CD4-positive, alpha-beta T cell treated with Interleukin-6 for 4 hours (primary cell): ENCODE data around the gene MEI4.
"Not testable (repeated sequence)": the region's sequence is repeated elsewhere in the genome, so short reads cannot be mapped to it uniquely, and the experiment has no call there.

Source experiments
- DNase-seq: peaks from one replicate; pipeline ENCODE4 v3.0.0-alpha.2; 2020; ENCODE audit warnings: mixed read lengths

Gene MEI4

GRCh38 chr6:77683515-77683914 lies 30.7 kb downstream of the MEI4 start:
- DNase-seq = no peak

- no peak for DNase-seq
These were observed 34.1 kb downstream of the MEI4 start for GRCh38 chr6:77686931-77687330.

DNA sequence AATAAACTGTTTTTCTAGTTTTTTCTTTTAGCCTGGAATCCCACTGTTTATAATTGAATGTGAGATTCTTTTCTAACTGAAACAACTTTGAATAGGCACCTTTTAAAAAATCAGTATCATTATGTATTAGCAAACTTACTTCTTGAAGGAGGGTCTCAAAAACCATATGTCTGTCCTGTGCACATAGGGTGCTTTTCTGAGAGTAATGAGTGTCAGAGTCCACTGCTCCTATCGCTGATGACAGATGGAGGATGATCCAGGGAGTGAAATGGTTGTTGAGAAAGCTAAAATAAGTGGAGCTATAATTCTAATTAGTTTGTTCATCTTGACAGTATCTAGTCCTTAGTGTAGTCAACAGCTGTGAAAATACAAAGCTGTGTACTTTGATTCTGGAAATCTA lies 35.8 kb downstream of the MEI4 start:
- DNase-seq = no peak

DNA sequence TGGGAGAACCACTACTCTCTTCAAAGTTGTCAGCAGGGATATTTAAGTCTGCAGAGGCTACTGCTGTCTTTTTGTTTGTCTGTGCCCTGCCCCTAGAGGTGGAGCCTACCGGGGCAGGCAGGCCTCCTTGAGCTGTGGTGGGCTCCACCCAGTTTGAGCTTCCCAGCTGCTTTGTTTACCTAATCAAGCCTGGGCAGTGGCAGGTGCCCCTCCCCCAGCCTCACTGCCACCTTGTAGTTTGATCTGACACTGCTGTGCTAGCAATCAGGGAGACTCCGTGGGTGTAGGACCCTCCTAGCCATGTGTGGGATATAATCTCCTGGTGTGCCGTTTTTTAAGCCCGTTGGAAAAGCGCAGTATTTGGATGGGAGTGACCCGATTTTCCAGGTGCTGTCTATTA lies 47.3 kb downstream of the MEI4 start:
- DNase-seq = not testable (repeated sequence)

- no peak for DNase-seq
These were observed 54.8 kb downstream of the MEI4 start for GRCh38 chr6:77707603-77708002.

DNA sequence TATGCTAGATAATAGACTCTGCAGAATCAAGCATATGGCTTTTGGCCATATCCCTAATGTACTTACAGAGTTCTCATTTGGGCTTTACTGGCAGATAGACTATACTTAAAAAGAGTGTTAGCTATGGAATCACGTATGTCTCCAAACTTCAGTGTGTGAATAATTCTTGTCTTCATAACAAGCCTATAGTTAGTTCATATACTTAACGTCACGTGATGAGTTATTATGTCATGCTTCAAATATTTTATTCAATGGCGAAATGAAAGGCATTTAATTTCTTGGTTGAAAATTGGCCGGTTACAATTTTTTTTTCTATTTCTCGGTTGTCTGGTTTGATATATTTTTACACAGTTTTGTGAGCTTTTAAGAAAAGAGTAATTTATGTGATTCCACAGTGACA lies 62.7 kb downstream of the MEI4 start:
- DNase-seq = no peak

DNA sequence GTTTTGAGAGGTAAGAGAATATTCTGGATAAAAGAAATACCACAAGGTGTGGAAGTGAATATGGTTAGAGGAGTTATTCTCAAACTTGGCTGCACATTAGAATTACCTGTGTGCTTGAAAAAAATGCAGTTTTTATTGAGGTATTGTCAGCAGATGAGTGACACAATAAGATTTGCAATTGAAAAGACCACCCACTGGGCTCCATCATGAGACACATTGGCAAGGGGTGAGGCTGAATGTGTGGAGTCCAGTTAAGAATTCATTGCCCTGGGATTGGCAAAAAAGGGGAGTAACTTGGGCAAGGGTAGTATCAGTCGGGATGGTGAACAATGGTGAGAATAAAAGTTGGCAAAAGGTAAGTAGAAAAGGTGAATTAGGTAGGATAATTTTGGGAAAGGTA lies 63.5 kb downstream of the MEI4 start:
- DNase-seq = no peak

- not testable (repeated sequence) for DNase-seq
These were observed 83.2 kb downstream of the MEI4 start for GRCh38 chr6:77736010-77736409.

DNA sequence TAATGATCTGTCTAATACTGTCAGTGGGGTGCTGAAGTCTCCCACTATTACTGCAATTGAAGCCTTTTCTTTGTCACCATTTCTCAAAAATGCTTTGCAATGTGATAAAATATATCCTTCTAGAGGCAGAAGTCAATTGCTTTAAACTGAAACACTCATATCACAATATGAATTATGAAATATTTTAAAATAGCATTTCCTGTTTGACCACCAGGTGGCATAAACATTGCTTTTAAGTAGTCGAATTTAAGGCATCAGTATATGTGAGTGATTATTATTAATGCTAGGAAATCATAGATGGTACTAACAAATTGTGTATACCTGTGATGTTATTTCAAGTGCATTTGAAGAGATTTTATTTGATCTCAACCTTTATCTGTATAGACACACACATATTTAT lies 87.5 kb downstream of the MEI4 start:
- DNase-seq = no peak

GRCh38 chr6:77752156-77752555 lies 99.3 kb downstream of the MEI4 start:
- DNase-seq = not testable (repeated sequence)

DNA sequence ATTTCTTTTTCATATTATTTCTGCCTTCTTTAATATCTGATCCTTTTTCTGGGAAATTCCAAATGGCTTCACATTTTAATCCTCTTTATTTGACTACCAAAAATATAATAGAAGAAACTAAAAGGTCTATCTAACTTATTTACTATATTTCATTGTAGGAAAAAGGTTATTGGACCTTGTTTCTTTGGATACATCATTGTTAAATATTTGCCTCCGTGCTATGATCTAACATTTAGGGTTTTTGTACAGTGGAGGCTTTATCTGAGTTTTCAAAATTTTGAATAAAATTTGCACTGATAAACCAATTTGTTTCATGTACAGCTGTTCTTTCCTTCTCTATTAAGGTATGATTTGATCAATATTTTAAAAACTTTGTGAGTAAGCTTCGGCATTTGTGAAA lies 109.5 kb downstream of the MEI4 start:
- no peak for DNase-seq

DNA sequence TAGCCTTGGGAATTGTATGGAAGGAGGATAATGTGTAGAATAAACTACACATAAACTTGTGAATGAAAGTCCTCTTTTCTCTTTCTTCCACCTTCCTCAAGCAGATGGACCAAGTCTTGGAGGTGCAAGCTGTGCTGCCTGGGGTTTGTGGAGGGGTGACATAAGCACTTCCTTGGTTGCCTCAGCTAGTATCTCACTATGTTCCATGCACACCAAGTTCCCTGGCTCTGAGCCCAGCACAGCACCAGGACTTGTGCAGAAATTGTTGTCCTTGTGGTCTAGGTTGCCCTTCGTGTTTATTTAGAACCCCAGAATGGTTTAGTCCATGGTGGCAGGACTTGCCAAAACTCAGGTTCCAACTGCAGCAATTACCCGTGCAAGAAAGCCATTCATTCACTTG lies 110.3 kb downstream of the MEI4 start:
- DNase-seq = no peak

DNA sequence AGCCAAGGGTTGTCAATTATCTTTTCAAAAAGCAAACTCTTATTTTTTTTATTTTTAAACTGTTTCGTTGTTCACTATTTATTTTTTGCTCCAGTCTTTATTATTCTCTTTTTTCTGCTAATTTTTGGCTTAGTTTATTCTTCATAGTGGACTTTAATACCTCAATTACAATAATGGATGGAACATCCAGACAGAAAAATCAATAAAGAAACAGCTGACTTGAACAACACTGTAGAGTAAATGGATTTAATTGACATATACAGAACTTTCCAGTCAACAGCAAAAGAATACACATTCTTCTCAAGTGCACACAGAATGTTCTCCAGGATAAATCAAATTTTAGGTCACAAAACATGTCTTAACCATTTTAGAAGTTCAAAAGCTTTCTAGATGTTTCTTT lies 111.5 kb downstream of the MEI4 start:
- DNase-seq = no peak

GRCh38 chr6:77773157-77773822 lies 120.5 kb downstream of the MEI4 start:
- no peak for DNase-seq

- no peak for DNase-seq
These were observed 121.6 kb downstream of the MEI4 start for GRCh38 chr6:77774457-77774856.

GRCh38 chr6:77776441-77776840 lies 123.6 kb downstream of the MEI4 start:
- no peak for DNase-seq

GRCh38 chr6:77778527-77778926 lies 125.7 kb downstream of the MEI4 start:
- no peak for DNase-seq

DNA sequence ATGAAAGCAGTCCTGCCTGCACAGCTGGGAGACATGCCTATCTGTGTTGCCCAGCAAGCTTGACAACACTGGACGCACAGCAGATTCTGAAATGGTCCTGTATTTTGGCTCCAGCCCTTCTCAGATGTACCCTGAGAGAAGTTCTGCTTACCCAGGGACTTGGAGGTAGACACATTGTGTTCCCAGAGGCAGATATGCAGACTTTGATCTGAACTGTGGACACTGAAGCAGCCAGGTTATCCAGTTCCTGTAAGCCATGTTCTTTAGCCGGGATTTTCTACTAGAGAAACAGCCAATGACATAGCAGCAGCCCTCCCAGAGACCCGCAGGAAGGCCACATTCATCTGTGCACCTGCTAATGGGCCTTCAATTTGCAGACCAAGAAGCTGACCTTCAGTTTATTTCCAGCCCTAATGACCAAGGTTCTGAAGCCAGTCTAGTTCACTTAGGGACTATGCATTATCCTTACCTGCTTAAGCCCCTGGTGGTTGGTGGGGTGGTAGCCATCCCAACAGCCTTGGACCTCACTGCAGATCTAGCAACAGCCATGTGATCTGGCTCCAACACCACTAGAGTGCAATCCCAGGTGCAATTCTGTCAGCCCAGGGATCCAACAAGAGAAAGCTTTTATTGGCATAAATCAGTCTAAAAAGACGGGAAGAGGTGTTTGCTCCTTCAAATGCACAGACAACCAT lies 134.2 kb downstream of the MEI4 start:
- DNase-seq = no peak

- no peak for DNase-seq
These were observed 144.3 kb downstream of the MEI4 start for GRCh38 chr6:77796824-77797809.

DNA sequence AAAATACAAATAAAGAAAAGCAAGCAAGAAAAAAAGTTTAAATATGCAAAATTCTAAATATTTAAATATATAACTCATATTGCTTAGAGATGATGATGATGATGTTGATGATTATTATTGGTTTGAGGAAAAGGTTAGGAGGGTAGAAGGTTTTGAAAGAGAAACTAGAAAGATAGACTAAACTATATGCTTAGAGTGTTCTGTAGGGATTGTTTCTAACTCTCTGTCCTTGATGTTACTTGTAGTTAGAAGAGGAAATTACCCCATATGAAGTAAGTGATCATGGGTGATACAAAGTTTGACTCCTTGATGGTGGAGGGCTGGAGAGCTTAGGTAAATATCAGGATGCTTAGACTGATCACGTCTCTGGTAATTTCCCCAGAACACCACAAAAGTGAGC lies 159.5 kb downstream of the MEI4 start:
- no peak for DNase-seq

DNA sequence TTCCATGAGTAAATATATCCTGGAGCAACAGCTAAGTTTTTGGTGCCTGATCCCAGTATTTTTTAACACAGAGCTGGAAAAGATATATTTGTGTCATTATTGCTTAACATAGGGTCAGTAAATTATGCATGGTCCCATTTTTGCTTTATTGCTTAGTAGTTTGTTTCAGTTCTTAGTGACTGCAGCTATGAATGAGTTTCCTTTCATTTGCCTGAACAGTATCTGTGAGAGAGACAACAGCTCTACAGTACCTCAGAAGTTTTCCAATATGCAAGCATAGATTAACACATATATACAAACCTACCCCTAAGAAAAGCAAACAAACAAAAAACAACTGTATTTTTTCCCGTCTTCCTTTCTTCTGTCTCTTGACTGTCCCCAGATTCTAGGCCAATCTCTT lies 160.3 kb downstream of the MEI4 start:
- no peak for DNase-seq

DNA sequence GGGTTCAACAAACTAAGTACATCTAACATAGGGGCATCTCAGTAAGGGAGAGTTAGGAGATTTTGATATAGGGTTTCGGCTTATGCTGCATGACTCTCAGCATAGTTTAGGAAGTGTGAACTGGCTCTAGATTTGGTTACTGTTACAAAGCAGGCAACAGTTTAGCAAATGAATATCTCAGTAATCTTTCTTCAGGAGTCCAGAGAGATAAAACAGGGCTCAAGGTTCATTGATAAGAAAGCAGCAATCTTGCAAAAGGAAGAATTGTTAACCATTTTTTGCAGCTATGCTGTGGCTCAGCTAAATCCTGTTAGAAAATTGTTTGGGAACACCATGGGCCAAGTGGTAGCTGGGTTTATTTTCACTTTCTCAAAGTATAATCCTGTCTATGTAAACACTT lies 161.3 kb downstream of the MEI4 start:
- DNase-seq = no peak

GRCh38 chr6:77815531-77815930 lies 162.7 kb downstream of the MEI4 start:
- DNase-seq = no peak
